Measurements from ENCODE around the gene KCNAB1.

The KCNAB1 gene

GRCh38 chr3:156407617-156408225 lies 287.3 kb downstream of the KCNAB1 start:
- DNase-seq (ENCODE audit: low read depth): no peak
- TF ChIP-seq, protein P1, sequence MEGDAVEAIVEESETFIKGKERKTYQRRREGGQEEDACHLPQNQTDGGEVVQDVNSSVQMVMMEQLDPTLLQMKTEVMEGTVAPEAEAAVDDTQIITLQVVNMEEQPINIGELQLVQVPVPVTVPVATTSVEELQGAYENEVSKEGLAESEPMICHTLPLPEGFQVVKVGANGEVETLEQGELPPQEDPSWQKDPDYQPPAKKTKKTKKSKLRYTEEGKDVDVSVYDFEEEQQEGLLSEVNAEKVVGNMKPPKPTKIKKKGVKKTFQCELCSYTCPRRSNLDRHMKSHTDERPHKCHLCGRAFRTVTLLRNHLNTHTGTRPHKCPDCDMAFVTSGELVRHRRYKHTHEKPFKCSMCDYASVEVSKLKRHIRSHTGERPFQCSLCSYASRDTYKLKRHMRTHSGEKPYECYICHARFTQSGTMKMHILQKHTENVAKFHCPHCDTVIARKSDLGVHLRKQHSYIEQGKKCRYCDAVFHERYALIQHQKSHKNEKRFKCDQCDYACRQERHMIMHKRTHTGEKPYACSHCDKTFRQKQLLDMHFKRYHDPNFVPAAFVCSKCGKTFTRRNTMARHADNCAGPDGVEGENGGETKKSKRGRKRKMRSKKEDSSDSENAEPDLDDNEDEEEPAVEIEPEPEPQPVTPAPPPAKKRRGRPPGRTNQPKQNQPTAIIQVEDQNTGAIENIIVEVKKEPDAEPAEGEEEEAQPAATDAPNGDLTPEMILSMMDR (IDR thresholded peaks at IDR 0.05; ENCODE audit: insufficient read depth, low read depth, low read length, missing control alignments): no peak
- no peak overlapping the region for H3K4me3 ChIP-seq (ENCODE audit: low read length)

- H3K4me3 ChIP-seq (ENCODE audit: low read length): no peak overlapping the region
Observed at GRCh38 chr3:156409694-156410093, 289.3 kb downstream of the KCNAB1 start.

DNA sequence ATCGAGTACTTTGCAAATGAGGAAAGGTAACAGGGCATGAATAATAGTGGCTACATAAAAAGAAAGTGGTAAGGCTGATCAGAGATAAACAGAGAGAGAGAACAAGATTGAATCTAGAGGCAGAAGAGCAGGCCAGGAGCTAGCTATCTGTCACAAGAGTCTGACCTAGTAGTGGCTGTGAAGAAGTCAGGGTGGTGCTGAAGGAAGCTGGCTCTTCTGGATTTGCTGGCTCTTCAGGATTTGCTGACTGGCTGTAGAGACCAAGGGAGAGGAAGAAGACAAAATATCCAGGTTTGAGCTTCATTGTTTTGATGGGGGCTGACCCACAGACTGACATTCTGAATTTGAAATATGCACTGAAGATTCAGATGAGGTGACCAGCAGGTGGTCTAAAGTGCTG lies 292.2 kb downstream of the KCNAB1 start:
- peak; percentile 44 for DNase-seq (ENCODE audit: low read depth)
- TF ChIP-seq, protein P1 (IDR thresholded peaks at IDR 0.05; ENCODE audit: insufficient read depth, low read depth, low read length, missing control alignments): no peak
- H3K4me3 ChIP-seq (ENCODE audit: low read length): no peak overlapping the region

More at GRCh38 chr3:156409694-156410093, 289.3 kb downstream of the KCNAB1 start:
- TF ChIP-seq, protein P1 (IDR thresholded peaks at IDR 0.05; ENCODE audit: insufficient read depth, low read depth, low read length, missing control alignments): no peak
- no peak for DNase-seq (ENCODE audit: low read depth)

DNA sequence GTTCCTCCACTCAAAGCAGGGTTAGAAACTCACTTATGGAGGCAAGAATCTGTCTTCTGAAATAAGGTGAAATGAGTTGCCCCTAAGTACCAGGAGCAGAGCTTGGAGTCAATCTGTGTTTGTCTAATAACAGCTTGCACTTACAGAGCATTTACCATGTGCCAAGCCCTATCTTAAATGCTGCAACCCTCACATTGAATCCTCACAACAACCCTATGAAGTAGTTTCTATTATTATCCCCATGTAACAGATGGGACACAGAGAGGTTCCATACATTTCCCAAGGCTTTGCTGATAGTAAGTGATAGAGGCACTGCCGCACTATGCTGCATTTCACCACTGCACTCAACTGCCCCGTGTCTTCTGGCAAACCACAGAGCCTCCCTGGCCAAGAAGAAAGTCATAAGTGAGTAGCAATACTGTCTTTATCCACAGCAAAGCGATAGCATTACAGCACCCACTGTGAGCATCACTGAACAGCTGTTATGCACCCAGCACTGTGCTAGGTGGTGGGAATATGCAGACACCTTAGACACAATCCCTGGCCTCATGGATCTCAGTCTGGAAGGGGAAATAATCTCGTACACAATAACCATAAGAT lies 293.0 kb downstream of the KCNAB1 start:
- no peak overlapping the region for H3K4me3 ChIP-seq (ENCODE audit: low read length)
- TF ChIP-seq, protein P1 (IDR thresholded peaks at IDR 0.05; ENCODE audit: insufficient read depth, low read depth, low read length, missing control alignments): no peak
- DNase-seq (ENCODE audit: low read depth): no peak

GRCh38 chr3:156416846-156417558 lies 296.6 kb downstream of the KCNAB1 start:
- no peak overlapping the region for H3K4me3 ChIP-seq (ENCODE audit: low read length)
- TF ChIP-seq, protein P1 (IDR thresholded peaks at IDR 0.05; ENCODE audit: insufficient read depth, low read depth, low read length, missing control alignments): no peak
- peak; percentile 51 for DNase-seq (ENCODE audit: low read depth)

- no peak overlapping the region for H3K4me3 ChIP-seq (ENCODE audit: low read length)
- no peak for DNase-seq (ENCODE audit: low read depth)
- TF ChIP-seq, protein P1 (IDR thresholded peaks at IDR 0.05; ENCODE audit: insufficient read depth, low read depth, low read length, missing control alignments): no peak
Observed at GRCh38 chr3:156417559-156418132, 297.3 kb downstream of the KCNAB1 start.
